B cell (primary cell): Measurements from ENCODE around the gene ZBTB48. TPM values are rescaled to one million over a fixed set of nuclear protein-coding genes. Genes with fewer than 3 reads are reported as not detected.

ENCODE experiments used
- ATAC-seq: fragments of 200-7000 bp; cut with Tn5 transposase; one replicate; pipeline ENCODE4 v1.10.0; 2021; ENCODE audit warnings: low read depth, mild to moderate bottlenecking, moderate number of reproducible peaks, moderate library complexity
- CTCF ChIA-PET: fragments of 350-600 bp; sonication (Branson Sonifier 250); formaldehyde crosslinking; loops from one replicate; lab custom pipeline; 2021; ENCODE audit warnings: antibody characterized with exemption, inconsistent platforms; lab: Charles Lee
- POLR2A ChIA-PET: fragments of 350-600 bp; sonication (Branson Sonifier 250); formaldehyde crosslinking; loops from one replicate; lab custom pipeline; 2021; ENCODE audit warnings: antibody characterized with exemption; lab: Charles Lee
- DNase-seq: peaks from one replicate; pipeline ENCODE4 v3.0.0; 2013
- H2AFZ ChIP-seq: 2 replicates; pipeline ENCODE4 v1.6.1; 2012; ENCODE audit warnings: mild to moderate bottlenecking, low read depth, low read length; ENCODE audit not compliant: insufficient read depth, poor library complexity, severe bottlenecking
- H3K27ac ChIP-seq, 2 donors: 1 replicate in 1 of 2; 2 replicates in 1 of 2; pipeline ENCODE4 v1.5.1; 2012 to 2013; ENCODE audit warnings: low read length in 2 of 2, mild to moderate bottlenecking in 2 of 2, moderate library complexity in 1 of 2
- H3K27me3 ChIP-seq, 4 experiments: fragments of 200-600 bp in 1 of 4; sonication (generic) in 1 of 4; replicated peaks in 1 of 4; 1 replicate in 2 of 4; 2 replicates in 2 of 4; pipeline versions ENCODE4 v1.6.1 to v1.7.0; 2013 to 2016; ENCODE audit warnings: low read length in 3 of 4, mild to moderate bottlenecking in 2 of 4, mixed read lengths in 1 of 4, moderate library complexity in 1 of 4; ENCODE audit not compliant: insufficient read depth in 4 of 4, control insufficient read depth in 3 of 4; ENCODE audit errors: control extremely low read depth in 1 of 4
- H3K36me3 ChIP-seq, 2 experiments: replicated peaks in 1 of 2; 1 replicate in 1 of 2; 2 replicates in 1 of 2; pipeline versions ENCODE4 v1.6.1 to v1.7.1; 2013; ENCODE audit warnings: low read length in 1 of 2; ENCODE audit not compliant: insufficient read depth in 2 of 2, control insufficient read depth in 1 of 2; ENCODE audit errors: control extremely low read depth in 1 of 2, extremely low read depth in 1 of 2
- H3K4me1 ChIP-seq, 2 donors: fragments of 200-600 bp in 1 of 2; sonication (generic) in 1 of 2; 1 replicate in 1 of 2; 2 replicates in 1 of 2; pipeline versions ENCODE4 v1.5.1 to v1.6.1; 2013 to 2017; ENCODE audit warnings: low read length in 2 of 2; ENCODE audit not compliant: control insufficient read depth in 2 of 2, insufficient read depth in 2 of 2
- H3K4me2 ChIP-seq: replicated peaks from 2 replicates; pipeline ENCODE3; 2012; ENCODE audit warnings: mild to moderate bottlenecking, low read depth, low read length; ENCODE audit not compliant: poor library complexity, severe bottlenecking
- H3K4me3 ChIP-seq, 5 experiments: fragments of 200-600 bp in 1 of 5; sonication (generic) in 1 of 5; 1 replicate in 3 of 5; 2 replicates in 2 of 5; pipeline versions ENCODE4 v1.5.1 to v1.7.0; 2011 to 2016; ENCODE audit warnings: low read length in 4 of 5, mild to moderate bottlenecking in 4 of 5, low read depth in 2 of 5, control low read depth in 1 of 5, moderate library complexity in 1 of 5; ENCODE audit not compliant: insufficient read depth in 1 of 5; ENCODE audit errors: control extremely low read depth in 1 of 5, extremely low read depth in 1 of 5
- H3K79me2 ChIP-seq: fragments of 200-600 bp; sonication (generic); one replicate; pipeline ENCODE4 v1.6.0; 2016; ENCODE audit warnings: low read length; ENCODE audit not compliant: control insufficient read depth, insufficient read depth
- H3K9ac ChIP-seq: fragments of 200-600 bp; sonication (generic); 2 replicates; pipeline ENCODE4 v1.6.1; 2017; ENCODE audit warnings: mild to moderate bottlenecking, low read length, moderate library complexity
- H3K9me3 ChIP-seq, 3 donors: one replicate each; pipeline versions ENCODE4 v1.6.1 to v1.7.1; 2013; ENCODE audit warnings: low read length in 2 of 3; ENCODE audit not compliant: control insufficient read depth in 2 of 3, insufficient read depth in 1 of 3; ENCODE audit errors: control extremely low read depth in 1 of 3
- H4K20me1 ChIP-seq: 2 replicates; pipeline ENCODE4 v1.6.0; 2012; ENCODE audit warnings: mild to moderate bottlenecking, low read length; ENCODE audit not compliant: insufficient read depth, control insufficient read depth, poor library complexity, severe bottlenecking
- H3K27ac Mint-ChIP-seq: one replicate; pipeline ENCODE4 v1.8.0; 2021; ENCODE audit warnings: mixed read lengths
- H3K27me3 Mint-ChIP-seq: one replicate; pipeline ENCODE4 v1.8.0; 2021; ENCODE audit warnings: mixed read lengths
- H3K4me1 Mint-ChIP-seq: one replicate; pipeline ENCODE4 v1.8.0; 2021; ENCODE audit warnings: mixed read lengths
- H3K4me3 Mint-ChIP-seq: one replicate; pipeline ENCODE4 v1.8.0; 2021; ENCODE audit warnings: mixed read lengths
- H3K9me3 Mint-ChIP-seq: one replicate; pipeline ENCODE4 v1.8.0; 2022; ENCODE audit warnings: mixed read lengths; ENCODE audit not compliant: insufficient read depth
- CTCF ChIP-seq: fragments of 200-600 bp; IDR thresholded peaks from one replicate; pipeline ENCODE4 v1.8.0; 2022; ENCODE audit warnings: antibody characterized with exemption, mild to moderate bottlenecking
- EZH2 ChIP-seq: IDR thresholded peaks from 2 replicates; pipeline ENCODE4 v1.6.1; 2012; ENCODE audit warnings: borderline replicate concordance, low read depth, mild to moderate bottlenecking, moderate library complexity, low read length; ENCODE audit not compliant: insufficient read depth, poor library complexity, severe bottlenecking
- WGBS: methylation state at CpG from one replicate; pipeline ENCODE4 v1.1.5; 2013; ENCODE audit warnings: missing lambda C conversion rate; ENCODE audit not compliant: insufficient coverage; 5-methylcytosine and 5-hydroxymethylcytosine counted together
- intact Hi-C: fragments of 100-400 bp; cut with micrococcal nuclease; formaldehyde crosslinking; loops from one replicate; pipeline ENCODE4 v1.10.0; 2022
- polyA plus RNA-seq: library from polyadenylated mRNA; depleted of rRNA; stranded (reverse); fragments of >200 nt; gene quantifications from 2 replicates; pipeline ENCODE4 v1.2.3, GENCODE V29; 2012
- total RNA-seq, 2 donors: library from RNA; stranded (reverse); fragments of 120-200 nt in 1 of 2; gene quantifications; 1 replicate in 1 of 2; 2 replicates in 1 of 2; pipeline versions ENCODE4 v1.2.3 to v1.2.4, GENCODE V29; 2013 to 2022

The ZBTB48 gene
- total and polyA plus RNA-seq, 2 donors (not counting 1 experiment from before 2014, with no cell fraction given), result 65.6 to 100 TPM

- intact Hi-C loops, result no loop called here
- Histone ChIP-seq H2AFZ (no peak overlapping the region), H3K79me2 (no peaks in the 10 kb centered on the region), H3K4me1 (no peaks in the 10 kb centered on the region), H3K4me2 (no peak overlapping the region), H3K9me3 (no peaks in the 10 kb centered on the region), H3K9ac (no peak overlapping the region), H3K27me3 (no peaks in the 10 kb centered on the region), H3K27ac (no peak overlapping the region), H4K20me1 (no peaks in the 10 kb centered on the region), H3K4me3 (no peak overlapping the region), H3K36me3 (peaks cover 4 to 52% of the 10 kb centered on the region in 2 experiments)
- Mint-ChIP-seq H3K27ac (no peak overlapping the region), H3K4me3 (no peak overlapping the region), H3K4me1 (no peaks in the 10 kb centered on the region), H3K9me3 (no peaks in the 10 kb centered on the region), H3K27me3 (no peaks in the 10 kb centered on the region)
- CTCF ChIA-PET, result interaction anchor here (0.9 to 2.2 kb wide), 5 partner anchors 10 to 152 kb away, joined by 3 to 7 read pairs (median 4); partner anchors contain the start of genes NOL9 and TAS1R1
- TF ChIP-seq CTCF, result no peak
- no peak for TF ChIP-seq EZH2
- 97% methylated on average over 19 of the region's 20 CpGs for WGBS
- ATAC-seq, result no peak
- DNase-seq, result no peak
- POLR2A ChIA-PET, result no interaction called here
These were observed 55.5 kb downstream of the ZBTB48 start for GRCh38 chr1:6635161-6635909.
